Keratinocyte (primary cell): ENCODE measurements around the gene CYP2B6.

Experiments
- EZH2 ChIP-seq: IDR thresholded peaks from one replicate; pipeline ENCODE4 v1.6.1; 2012; ENCODE audit warnings: inconsistent platforms, mild to moderate bottlenecking, low read length, moderate library complexity
- TF ChIP-seq, protein P1 (sequence below), 3 experiments: IDR thresholded peaks in 1 of 3; conservative IDR thresholded peaks in 1 of 3; optimal IDR thresholded peaks in 1 of 3; 2 replicates in 2 of 3; 3 replicates in 1 of 3; pipeline versions ENCODE3 to v1.5.1; 2011; ENCODE audit warnings: low read length in 3 of 3, mild to moderate bottlenecking in 3 of 3, moderate library complexity in 2 of 3, control low read depth in 1 of 3, inconsistent platforms in 1 of 3; ENCODE audit not compliant: insufficient read depth in 2 of 3; ENCODE audit errors: extremely low read depth in 1 of 3

GRCh38 chr19:41025871-41026270, 34.8 kb downstream of the CYP2B6 start:
- TF ChIP-seq, protein P1, sequence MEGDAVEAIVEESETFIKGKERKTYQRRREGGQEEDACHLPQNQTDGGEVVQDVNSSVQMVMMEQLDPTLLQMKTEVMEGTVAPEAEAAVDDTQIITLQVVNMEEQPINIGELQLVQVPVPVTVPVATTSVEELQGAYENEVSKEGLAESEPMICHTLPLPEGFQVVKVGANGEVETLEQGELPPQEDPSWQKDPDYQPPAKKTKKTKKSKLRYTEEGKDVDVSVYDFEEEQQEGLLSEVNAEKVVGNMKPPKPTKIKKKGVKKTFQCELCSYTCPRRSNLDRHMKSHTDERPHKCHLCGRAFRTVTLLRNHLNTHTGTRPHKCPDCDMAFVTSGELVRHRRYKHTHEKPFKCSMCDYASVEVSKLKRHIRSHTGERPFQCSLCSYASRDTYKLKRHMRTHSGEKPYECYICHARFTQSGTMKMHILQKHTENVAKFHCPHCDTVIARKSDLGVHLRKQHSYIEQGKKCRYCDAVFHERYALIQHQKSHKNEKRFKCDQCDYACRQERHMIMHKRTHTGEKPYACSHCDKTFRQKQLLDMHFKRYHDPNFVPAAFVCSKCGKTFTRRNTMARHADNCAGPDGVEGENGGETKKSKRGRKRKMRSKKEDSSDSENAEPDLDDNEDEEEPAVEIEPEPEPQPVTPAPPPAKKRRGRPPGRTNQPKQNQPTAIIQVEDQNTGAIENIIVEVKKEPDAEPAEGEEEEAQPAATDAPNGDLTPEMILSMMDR (optimal IDR thresholded peaks at IDR 0.05 in 1 of 3, IDR thresholded peaks at IDR 0.05 in 1 of 3, conservative IDR thresholded peaks at IDR 0.05 in 1 of 3; ENCODE audit: extremely low read depth in 1 of 3, insufficient read depth in 2 of 3, low read length in 3 of 3): no peak
- no peak for TF ChIP-seq EZH2
